CD4-positive, alpha-beta T cell treated with Interleukin-15 for 4 hours (primary cell): Measurements from ENCODE around the gene ATP6AP2.

Source experiments
- DNase-seq: peaks from one replicate; pipeline ENCODE4 v3.0.0-alpha.2; 2020; ENCODE audit warnings: low spot score

ATP6AP2 gene

GRCh38 chrX:40644821-40645358, 64.1 kb downstream of the ATP6AP2 start:
- peak; percentile 33 for DNase-seq

- DNase-seq, result peak; percentile 6
Measured at GRCh38 chrX:40646489-40647306, 65.9 kb downstream of the ATP6AP2 start.

GRCh38 chrX:40647307-40648197, 66.8 kb downstream of the ATP6AP2 start, which contains the start of gene CXorf38:
Gene CXorf38 (minus strand): TSS chrX:40647561. CDS start chrX:40647520, 41 bp downstream.
- DNase-seq, result peak; percentile 89

- DNase-seq, result peak; percentile 68
Measured at GRCh38 chrX:40651620-40652223, 71.0 kb downstream of the ATP6AP2 start.

GRCh38 chrX:40652664-40653063, 71.9 kb downstream of the ATP6AP2 start:
- DNase-seq, result no peak

GRCh38 chrX:40653535-40653934, 72.8 kb downstream of the ATP6AP2 start:
- DNase-seq, result no peak
